Astrocyte (in vitro differentiated cells and primary cell): ENCODE data around the gene GLRX2. TPM values are rescaled to one million over a fixed set of nuclear protein-coding genes. Genes with fewer than 3 reads are reported as not detected.

ENCODE experiments used
- DNase-seq: peaks from one replicate; pipeline ENCODE4 v3.0.0-alpha.2; 2010; ENCODE audit warnings: low read depth
- FAIRE-seq: peaks from 2 replicates; lab custom pipeline; 2011; peaks lifted over from hg19 to GRCh38; lab: Jason Lieb, UNC
- H2AFZ ChIP-seq: 2 replicates; pipeline ENCODE4 v1.6.0; 2012; ENCODE audit warnings: low read depth, low read length, inconsistent platforms
- H3K27ac ChIP-seq: 2 replicates; pipeline ENCODE4 v1.5.1; 2011; ENCODE audit warnings: low read depth, low read length, inconsistent platforms
- H3K27me3 ChIP-seq: 2 replicates; pipeline ENCODE4 v1.6.0; 2011; ENCODE audit warnings: low read length, inconsistent platforms; ENCODE audit not compliant: insufficient read depth
- H3K36me3 ChIP-seq: 2 replicates; pipeline ENCODE4 v1.5.1; 2011; ENCODE audit warnings: low read length, inconsistent platforms; ENCODE audit not compliant: insufficient read depth
- H3K4me1 ChIP-seq: 2 replicates; pipeline ENCODE4 v1.5.1; 2011; ENCODE audit warnings: low read length, inconsistent platforms; ENCODE audit not compliant: insufficient read depth
- H3K4me2 ChIP-seq: 2 replicates; pipeline ENCODE4 v1.6.0; 2012; ENCODE audit warnings: low read length, inconsistent platforms
- H3K4me3 ChIP-seq: 2 replicates; pipeline ENCODE4 v1.5.1; 2011; ENCODE audit warnings: low read depth, mild to moderate bottlenecking, low read length, inconsistent platforms; ENCODE audit not compliant: insufficient read depth
- H3K79me2 ChIP-seq: 2 replicates; pipeline ENCODE4 v1.6.0; 2012; ENCODE audit warnings: mild to moderate bottlenecking, low read length, inconsistent platforms; ENCODE audit not compliant: insufficient read depth
- H3K9ac ChIP-seq: 2 replicates; pipeline ENCODE4 v1.6.0; 2012; ENCODE audit warnings: mild to moderate bottlenecking, low read length, inconsistent platforms
- H3K9me3 ChIP-seq: 2 replicates; pipeline ENCODE4 v1.5.1; 2012; ENCODE audit warnings: low read depth, mild to moderate bottlenecking, low read length, inconsistent platforms; ENCODE audit not compliant: insufficient read depth
- H4K20me1 ChIP-seq: 2 replicates; pipeline ENCODE4 v1.6.0; 2012; ENCODE audit warnings: low read length, inconsistent platforms; ENCODE audit not compliant: insufficient read depth
- H3K27ac Mint-ChIP-seq: one replicate; pipeline ENCODE4 v1.8.0; 2021; ENCODE audit warnings: mild to moderate bottlenecking, mixed read lengths; ENCODE audit not compliant: unreplicated experiment
- H3K27me3 Mint-ChIP-seq: one replicate; pipeline ENCODE4 v1.8.0; 2021; ENCODE audit warnings: low read depth, mixed read lengths; ENCODE audit not compliant: unreplicated experiment
- H3K36me3 Mint-ChIP-seq: one replicate; pipeline ENCODE4 v1.8.0; 2021; ENCODE audit warnings: low read depth, mixed read lengths; ENCODE audit not compliant: unreplicated experiment
- H3K4me1 Mint-ChIP-seq: one replicate; pipeline ENCODE4 v1.8.0; 2021; ENCODE audit warnings: low read depth, mixed read lengths; ENCODE audit not compliant: unreplicated experiment
- H3K4me3 Mint-ChIP-seq: one replicate; pipeline ENCODE4 v1.8.0; 2021; ENCODE audit warnings: mild to moderate bottlenecking, moderate library complexity, mixed read lengths; ENCODE audit not compliant: unreplicated experiment
- H3K9me3 Mint-ChIP-seq: one replicate; pipeline ENCODE4 v1.8.0; 2021; ENCODE audit warnings: mild to moderate bottlenecking, mixed read lengths; ENCODE audit not compliant: unreplicated experiment
- CTCF ChIP-seq: IDR thresholded peaks from 2 replicates; pipeline ENCODE4 v1.5.1; 2011; ENCODE audit warnings: low read depth, mild to moderate bottlenecking, inconsistent platforms, low read length, moderate library complexity; ENCODE audit not compliant: insufficient read depth
- EZH2 ChIP-seq: IDR thresholded peaks from 2 replicates; pipeline ENCODE4 v1.6.1; 2012; ENCODE audit warnings: mild to moderate bottlenecking, low read length, inconsistent platforms; ENCODE audit not compliant: insufficient read depth
- total RNA-seq: library from RNA; stranded (reverse); gene quantifications from 2 replicates; pipeline ENCODE4 v1.2.1, GENCODE V29; 2021

GLRX2 gene
- total RNA-seq, 1 donor from 2014 or later, result 37.1 TPM

- Histone ChIP-seq H2AFZ (no peak overlapping the region), H3K27ac (no peak overlapping the region), H3K9me3 (no peaks in the 10 kb centered on the region), H3K4me3 (no peak overlapping the region), H3K4me2 (no peak overlapping the region), H4K20me1 (peaks cover 40% of the 10 kb centered on the region), H3K9ac (no peak overlapping the region), H3K27me3 (no peaks in the 10 kb centered on the region), H3K4me1 (no peaks in the 10 kb centered on the region), H3K36me3 (peaks cover 49% of the 10 kb centered on the region), H3K79me2 (peaks cover 43% of the 10 kb centered on the region)
- FAIRE-seq (no peak), DNase-seq (no peak)
- no peaks in the 10 kb centered on the region for H3K9me3 Mint-ChIP-seq
- H3K36me3 Mint-ChIP-seq, result peaks cover 9% of the 10 kb centered on the region
- no peak overlapping the region for H3K27ac Mint-ChIP-seq
- H3K4me3 Mint-ChIP-seq, result no peak overlapping the region
- no peaks in the 10 kb centered on the region for H3K4me1 Mint-ChIP-seq
- TF ChIP-seq EZH2, result no peak
- TF ChIP-seq CTCF, result no peak
- H3K27me3 Mint-ChIP-seq, result no peaks in the 10 kb centered on the region
Measured at GRCh38 chr1:193141804-193142203, 36.6 kb upstream of the GLRX2 start.

DNA sequence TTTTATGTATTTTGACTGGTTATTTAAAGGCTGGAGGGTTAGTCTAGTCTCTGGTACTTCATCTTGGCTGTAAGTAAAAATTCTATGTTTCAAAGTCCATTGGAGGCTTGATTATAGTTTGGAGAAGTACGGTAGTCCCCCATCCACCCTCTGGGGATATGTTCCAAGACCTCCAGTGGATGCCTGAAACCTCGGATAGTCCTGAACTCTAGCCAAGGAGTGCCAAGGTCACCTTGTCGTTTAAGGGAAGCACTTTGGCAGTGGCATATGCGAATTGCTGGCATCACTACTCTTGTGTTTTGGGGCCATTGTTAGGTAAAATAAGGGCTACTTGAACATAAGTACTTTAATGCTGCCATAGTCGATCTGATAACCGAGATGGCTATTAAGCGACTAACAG lies 35.0 kb upstream of the GLRX2 start:
- no peaks in the 10 kb centered on the region for H3K4me1 Mint-ChIP-seq
- TF ChIP-seq CTCF (no peak), EZH2 (no peak)
- H3K9me3 Mint-ChIP-seq, result no peaks in the 10 kb centered on the region
- no peak overlapping the region for H3K4me2 ChIP-seq
- H3K27ac Mint-ChIP-seq, result no peak overlapping the region
- peaks cover 55% of the 10 kb centered on the region for H3K36me3 ChIP-seq
- no peaks in the 10 kb centered on the region for H3K27me3 ChIP-seq
- FAIRE-seq, result no peak
- H3K4me3 ChIP-seq, result no peak overlapping the region
- no peaks in the 10 kb centered on the region for H3K27me3 Mint-ChIP-seq
- H3K4me1 ChIP-seq, result no peaks in the 10 kb centered on the region
- no peak overlapping the region for H2AFZ ChIP-seq
- peaks cover 52% of the 10 kb centered on the region for H3K79me2 ChIP-seq
- no peak for DNase-seq
- H3K9ac ChIP-seq, result no peak overlapping the region
- peaks cover 45% of the 10 kb centered on the region for H4K20me1 ChIP-seq
- peaks cover 12% of the 10 kb centered on the region for H3K36me3 Mint-ChIP-seq
- H3K9me3 ChIP-seq, result no peaks in the 10 kb centered on the region
- H3K4me3 Mint-ChIP-seq, result no peak overlapping the region
- H3K27ac ChIP-seq, result no peak overlapping the region

DNA sequence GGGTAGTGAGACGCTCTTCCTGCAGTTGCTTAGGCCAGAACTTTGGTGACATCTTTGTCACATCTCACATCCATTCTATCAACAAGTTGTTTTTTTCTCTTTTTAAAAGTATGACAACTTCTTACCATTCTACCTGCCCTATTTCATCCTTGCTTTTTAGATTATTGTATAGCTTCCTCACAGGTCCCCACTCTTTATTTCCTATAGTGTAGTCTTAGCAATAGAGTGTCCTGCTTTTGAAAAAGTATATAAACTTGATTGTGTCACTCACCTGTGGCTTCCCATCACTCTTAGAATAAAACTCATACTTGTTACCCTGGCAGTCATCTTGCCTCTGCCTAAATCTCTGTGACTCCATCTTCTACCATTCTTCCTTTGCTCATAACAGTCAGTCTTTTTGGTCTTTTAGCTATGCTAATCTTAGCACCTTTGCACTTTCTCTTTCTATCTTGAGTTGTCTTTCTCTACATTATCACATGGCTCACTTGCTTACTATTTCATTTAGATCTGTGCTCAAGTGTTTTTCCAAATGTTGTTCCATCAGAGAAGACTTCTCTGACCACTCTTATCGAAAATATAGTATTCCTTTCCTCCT lies 26.1 kb upstream of the GLRX2 start:
- DNase-seq (no peak), FAIRE-seq (no peak)
- Histone ChIP-seq H3K9me3 (no peaks in the 10 kb centered on the region), H3K27me3 (no peaks in the 10 kb centered on the region), H3K36me3 (peaks cover 44% of the 10 kb centered on the region), H3K79me2 (peaks cover 91% of the 10 kb centered on the region), H3K27ac (no peak overlapping the region), H3K9ac (no peak overlapping the region), H3K4me2 (no peak overlapping the region), H3K4me1 (no peaks in the 10 kb centered on the region), H4K20me1 (peaks cover 34% of the 10 kb centered on the region), H3K4me3 (no peak overlapping the region), H2AFZ (no peak overlapping the region)
- Mint-ChIP-seq H3K27me3 (no peaks in the 10 kb centered on the region), H3K9me3 (no peaks in the 10 kb centered on the region), H3K27ac (no peak overlapping the region), H3K36me3 (peaks cover 17% of the 10 kb centered on the region), H3K4me3 (no peak overlapping the region), H3K4me1 (peaks cover 2% of the 10 kb centered on the region)
- no peak for TF ChIP-seq CTCF
- TF ChIP-seq EZH2, result no peak
